Measurements from ENCODE around the gene NKAPD1.

- no peak for TF ChIP-seq CTCF (IDR thresholded peaks at IDR 0.05)
- no peak for TF ChIP-seq POLR2A (IDR thresholded peaks at IDR 0.05)
Observed at GRCh38 chr11:112058103-112058502, 16.0 kb upstream of the NKAPD1 start.

Measured in heart left ventricle (tissue), 13 donors.